Mesendoderm (in vitro differentiated cells): ENCODE data around the gene MIR17HG.
A peak's percentile ranks its signal among the peaks of the same experiment; 100 is the strongest.

Source experiments
- DNase-seq: peaks from one replicate; pipeline ENCODE4 v3.0.0; 2013
- H2AK5ac ChIP-seq: 2 replicates; pipeline ENCODE4 v1.6.1; 2013; ENCODE audit warnings: low read length, inconsistent platforms
- H2BK120ac ChIP-seq: 2 replicates; pipeline ENCODE4 v1.6.1; 2013; ENCODE audit warnings: low read depth, mild to moderate bottlenecking, low read length, moderate library complexity, mixed read lengths
- H2BK15ac ChIP-seq: replicated peaks from 2 replicates; pipeline ENCODE4 v1.6.1; 2013; ENCODE audit warnings: low read depth, mild to moderate bottlenecking, moderate library complexity
- H2BK5ac ChIP-seq: 2 replicates; pipeline ENCODE4 v1.6.1; 2013; ENCODE audit warnings: low read length, inconsistent platforms
- H3K18ac ChIP-seq: 2 replicates; pipeline ENCODE4 v1.6.1; 2013; ENCODE audit warnings: mild to moderate bottlenecking, low read length, mixed read lengths
- H3K23ac ChIP-seq: one replicate; pipeline ENCODE4 v1.6.1; 2013; ENCODE audit warnings: low read length
- H3K27ac ChIP-seq: 2 replicates; pipeline ENCODE4 v1.5.1; 2013; ENCODE audit warnings: low read depth, mild to moderate bottlenecking, inconsistent platforms, low read length, moderate library complexity
- H3K27me3 ChIP-seq: 2 replicates; pipeline ENCODE4 v1.6.1; 2013; ENCODE audit warnings: low read length, control low read depth, mild to moderate bottlenecking, inconsistent platforms; ENCODE audit not compliant: insufficient read depth, poor library complexity
- H3K36me3 ChIP-seq: 2 replicates; pipeline ENCODE4 v1.6.1; 2013; ENCODE audit warnings: low read length, inconsistent platforms; ENCODE audit not compliant: control insufficient read depth, insufficient read depth
- H3K4ac ChIP-seq: one replicate; pipeline ENCODE4 v1.6.1; 2013; ENCODE audit warnings: low read depth, mild to moderate bottlenecking, low read length, moderate library complexity
- H3K4me1 ChIP-seq: 2 replicates; pipeline ENCODE4 v1.6.1; 2013; ENCODE audit warnings: low read depth, low read length, inconsistent platforms; ENCODE audit not compliant: control insufficient read depth
- H3K4me2 ChIP-seq: 2 replicates; pipeline ENCODE4 v1.6.1; 2013; ENCODE audit warnings: low read length
- H3K4me3 ChIP-seq: 2 replicates; pipeline ENCODE4 v1.5.1; 2013; ENCODE audit warnings: mild to moderate bottlenecking, low read length
- H3K56ac ChIP-seq: one replicate; pipeline ENCODE4 v1.6.1; 2013; ENCODE audit warnings: low read length
- H3K79me1 ChIP-seq: 2 replicates; pipeline ENCODE4 v1.6.1; 2013; ENCODE audit warnings: low read length, inconsistent platforms
- H3K79me2 ChIP-seq: 2 replicates; pipeline ENCODE4 v1.6.1; 2013; ENCODE audit warnings: mild to moderate bottlenecking, low read length; ENCODE audit not compliant: control insufficient read depth, insufficient read depth
- H3K9ac ChIP-seq: 2 replicates; pipeline ENCODE4 v1.6.1; 2013; ENCODE audit warnings: low read length, inconsistent platforms
- H4K5ac ChIP-seq: one replicate; pipeline ENCODE4 v1.6.1; 2013; ENCODE audit warnings: low read length
- H4K8ac ChIP-seq: one replicate; pipeline ENCODE4 v1.6.1; 2013; ENCODE audit warnings: low read depth, mild to moderate bottlenecking, control low read depth, low read length, moderate library complexity
- WGBS: extraction: QIAGEN DNeasy Blood & Tissue Kit; methylation state at CpG from one replicate; pipeline ENCODE4 v1.1.7; 2013; ENCODE audit warnings: low lambda C conversion rate, missing lambda C conversion rate; ENCODE audit not compliant: insufficient coverage; ENCODE audit errors: extremely low coverage; 5-methylcytosine and 5-hydroxymethylcytosine counted together

The MIR17HG gene

GRCh38 chr13:91328726-91329125 lies 18.8 kb upstream of the MIR17HG start:
- Histone ChIP-seq H3K56ac (no peak overlapping the region), H3K23ac (no peak overlapping the region), H2BK5ac (no peak overlapping the region), H4K8ac (no peak overlapping the region), H3K27ac (no peak overlapping the region), H3K36me3 (no peaks in the 10 kb centered on the region), H3K79me1 (no peaks in the 10 kb centered on the region), H3K27me3 (no peaks in the 10 kb centered on the region), H3K9ac (no peak overlapping the region), H3K4me2 (no peak overlapping the region), H3K4ac (no peak overlapping the region), H3K4me1 (no peaks in the 10 kb centered on the region), H4K5ac (no peak overlapping the region), H2BK120ac (no peak overlapping the region), H3K4me3 (no peak overlapping the region), H3K79me2 (no peaks in the 10 kb centered on the region), H2AK5ac (no peak overlapping the region), H3K18ac (no peak overlapping the region), H2BK15ac (no peak overlapping the region)
- no CpG with 5 or more reads among the region's 1 CpG for WGBS
- DNase-seq = no peak

- Histone ChIP-seq H3K36me3 (no peaks in the 10 kb centered on the region), H3K56ac (no peak overlapping the region)
Observed at GRCh38 chr13:91329733-91330132, 17.8 kb upstream of the MIR17HG start.

GRCh38 chr13:91331047-91331915 lies 16.2 kb upstream of the MIR17HG start:
- no CpG with 5 or more reads among the region's 4 CpGs for WGBS
- Histone ChIP-seq H2BK15ac (no peak overlapping the region), H3K79me2 (no peaks in the 10 kb centered on the region), H3K4me1 (no peaks in the 10 kb centered on the region), H3K4me3 (no peak overlapping the region), H3K36me3 (no peaks in the 10 kb centered on the region), H3K4ac (no peak overlapping the region), H3K23ac (no peak overlapping the region), H4K5ac (no peak overlapping the region), H3K9ac (no peak overlapping the region), H4K8ac (no peak overlapping the region), H3K18ac (no peak overlapping the region), H3K27ac (no peak overlapping the region), H3K56ac (no peak overlapping the region), H3K79me1 (no peaks in the 10 kb centered on the region), H2BK120ac (no peak overlapping the region), H2AK5ac (no peak overlapping the region), H3K4me2 (no peak overlapping the region), H2BK5ac (no peak overlapping the region), H3K27me3 (no peaks in the 10 kb centered on the region)
- no peak for DNase-seq

More at GRCh38 chr13:91329733-91330132, 17.8 kb upstream of the MIR17HG start:
- H4K8ac ChIP-seq = no peak overlapping the region
- H3K4ac ChIP-seq = no peak overlapping the region
- no peak overlapping the region for H2BK120ac ChIP-seq
- H3K79me2 ChIP-seq = no peaks in the 10 kb centered on the region
- H2BK15ac ChIP-seq = no peak overlapping the region
- H2AK5ac ChIP-seq = no peak overlapping the region
- H4K5ac ChIP-seq = no peak overlapping the region
- no peak overlapping the region for H3K4me2 ChIP-seq
- no peak overlapping the region for H3K4me3 ChIP-seq
- DNase-seq = no peak
- no peak overlapping the region for H2BK5ac ChIP-seq
- no peaks in the 10 kb centered on the region for H3K27me3 ChIP-seq
- H3K4me1 ChIP-seq = no peaks in the 10 kb centered on the region
- H3K18ac ChIP-seq = no peak overlapping the region
- H3K79me1 ChIP-seq = no peaks in the 10 kb centered on the region
- no peak overlapping the region for H3K27ac ChIP-seq
- no CpG with 5 or more reads among the region's 1 CpG for WGBS
- no peak overlapping the region for H3K23ac ChIP-seq
- no peak overlapping the region for H3K9ac ChIP-seq

- H3K4me2 ChIP-seq = no peak overlapping the region
- H3K79me2 ChIP-seq = peaks cover 28% of the 10 kb centered on the region
- no CpG with 5 or more reads among the region's 4 CpGs for WGBS
- no peak overlapping the region for H3K4me3 ChIP-seq
- no peak overlapping the region for H3K23ac ChIP-seq
- H4K5ac ChIP-seq = no peak overlapping the region
- no peak overlapping the region for H3K4ac ChIP-seq
- no peak overlapping the region for H3K9ac ChIP-seq
- H4K8ac ChIP-seq = no peak overlapping the region
- no peak overlapping the region for H3K27ac ChIP-seq
- H3K79me1 ChIP-seq = peaks cover 3% of the 10 kb centered on the region
- H2BK15ac ChIP-seq = no peak overlapping the region
- H2AK5ac ChIP-seq = no peak overlapping the region
- no peak for DNase-seq
- H3K4me1 ChIP-seq = peaks cover 6% of the 10 kb centered on the region
- no peaks in the 10 kb centered on the region for H3K27me3 ChIP-seq
- H2BK5ac ChIP-seq = no peak overlapping the region
- no peak overlapping the region for H3K18ac ChIP-seq
- no peak overlapping the region for H3K56ac ChIP-seq
- H3K36me3 ChIP-seq = peaks cover 6% of the 10 kb centered on the region
- no peak overlapping the region for H2BK120ac ChIP-seq
Observed at GRCh38 chr13:91346062-91346461, 1.4 kb upstream of the MIR17HG start.

GRCh38 chr13:91346850-91347201 lies 661 bp upstream of the MIR17HG start:
- Histone ChIP-seq H2AK5ac (no peak overlapping the region), H3K4me2 (peak overlapping the region; percentile 92), H3K18ac (peak overlapping the region; percentile 71), H3K27me3 (no peaks in the 10 kb centered on the region), H3K36me3 (peaks cover 7% of the 10 kb centered on the region), H3K23ac (no peak overlapping the region), H2BK5ac (no peak overlapping the region), H2BK15ac (no peak overlapping the region), H4K5ac (no peak overlapping the region), H3K56ac (peak overlapping the region; percentile 91), H3K27ac (peak overlapping the region; percentile 22), H3K4ac (no peak overlapping the region), H3K79me2 (peaks cover 31% of the 10 kb centered on the region), H3K79me1 (peaks cover 4% of the 10 kb centered on the region), H3K9ac (peak overlapping the region; percentile 84), H4K8ac (no peak overlapping the region), H3K4me1 (peaks cover 7% of the 10 kb centered on the region), H3K4me3 (peak overlapping the region; percentile 43), H2BK120ac (no peak overlapping the region)
- no CpG with 5 or more reads among the region's 11 CpGs for WGBS
- DNase-seq = peak; percentile 64
